ENCODE data around the gene STAC3.

GRCh38 chr12:57242691-57243454 lies 8.1 kb downstream of the STAC3 start:
- TF ChIP-seq CTCF (conservative IDR thresholded peaks at IDR 0.05; ENCODE audit: low read depth in 2 of 2) (peak; percentile 77 to 81), POLR2AphosphoS5 (IDR thresholded peaks at IDR 0.05; ENCODE audit: low read depth) (no peak), EZH2 (IDR thresholded peaks at IDR 0.05; ENCODE audit: low read depth, unreplicated experiment) (no peak), REST (IDR thresholded peaks at IDR 0.05; ENCODE audit: unreplicated experiment) (no peak), CREB1 (CRISPR knock-in tag; IDR thresholded peaks at IDR 0.05; ENCODE audit: low read depth) (no peak), ZNF462 (CRISPR knock-in tag; IDR thresholded peaks at IDR 0.05) (no peak), EZH2phosphoT487 (IDR thresholded peaks at IDR 0.05; ENCODE audit: unreplicated experiment) (no peak), ZNF331 (CRISPR knock-in tag; IDR thresholded peaks at IDR 0.05; ENCODE audit: low read depth) (no peak), ETS1 (IDR thresholded peaks at IDR 0.05) (no peak)

Data from GM23338 (cell line).